HUES48 (cell line): ENCODE measurements around the gene HCRTR1.

ENCODE experiments used
- H3K27ac ChIP-seq: one replicate; pipeline ENCODE4 v1.7.0; 2013; ENCODE audit warnings: low read depth, low read length, inconsistent platforms
- H3K27me3 ChIP-seq: 2 replicates; pipeline ENCODE4 v1.6.1; 2013; ENCODE audit warnings: mild to moderate bottlenecking, low read length; ENCODE audit not compliant: control insufficient read depth, insufficient read depth
- H3K36me3 ChIP-seq: 2 replicates; pipeline ENCODE4 v1.6.1; 2013; ENCODE audit warnings: low read length; ENCODE audit not compliant: control insufficient read depth, insufficient read depth
- H3K4me1 ChIP-seq: 2 replicates; pipeline ENCODE4 v1.6.1; 2013; ENCODE audit warnings: mild to moderate bottlenecking, low read length; ENCODE audit not compliant: control insufficient read depth, insufficient read depth
- H3K4me3 ChIP-seq: 2 replicates; pipeline ENCODE4 v1.5.1; 2013; ENCODE audit warnings: mild to moderate bottlenecking, low read depth, low read length
- H3K9ac ChIP-seq: 2 replicates; pipeline ENCODE4 v1.6.1; 2013; ENCODE audit warnings: mild to moderate bottlenecking, low read depth, low read length, moderate library complexity
- H3K9me3 ChIP-seq: 2 replicates; pipeline ENCODE4 v1.6.1; 2013; ENCODE audit warnings: low read length; ENCODE audit not compliant: control insufficient read depth, insufficient read depth

HCRTR1 gene

GRCh38 chr1:31673433-31673832, 55.9 kb downstream of the HCRTR1 start:
- H3K27ac ChIP-seq = no peak overlapping the region
- no peak overlapping the region for H3K9ac ChIP-seq
- peaks cover 23% of the 10 kb centered on the region for H3K4me1 ChIP-seq
- H3K4me3 ChIP-seq = no peak overlapping the region
- H3K27me3 ChIP-seq = no peaks in the 10 kb centered on the region
- H3K36me3 ChIP-seq = no peaks in the 10 kb centered on the region
- no peaks in the 10 kb centered on the region for H3K9me3 ChIP-seq

- no peaks in the 10 kb centered on the region for H3K9me3 ChIP-seq
- H3K36me3 ChIP-seq = no peaks in the 10 kb centered on the region
- H3K27me3 ChIP-seq = no peaks in the 10 kb centered on the region
These were observed 57.1 kb downstream of the HCRTR1 start for GRCh38 chr1:31674626-31675025.

GRCh38 chr1:31675161-31675560, 57.7 kb downstream of the HCRTR1 start:
- Histone ChIP-seq H3K27ac (no peak overlapping the region), H3K4me3 (no peak overlapping the region), H3K36me3 (no peaks in the 10 kb centered on the region), H3K27me3 (no peaks in the 10 kb centered on the region), H3K9me3 (no peaks in the 10 kb centered on the region), H3K9ac (no peak overlapping the region), H3K4me1 (peaks cover 13% of the 10 kb centered on the region)

More at GRCh38 chr1:31674626-31675025, 57.1 kb downstream of the HCRTR1 start:
- Histone ChIP-seq H3K9ac (no peak overlapping the region; the same call in 1 of the 2 replicates), H3K4me1 (peaks cover 18% of the 10 kb centered on the region), H3K27ac (no peak overlapping the region), H3K4me3 (no peak overlapping the region)

GRCh38 chr1:31675756-31676155, 58.3 kb downstream of the HCRTR1 start:
- Histone ChIP-seq H3K4me3 (no peak overlapping the region), H3K9me3 (no peaks in the 10 kb centered on the region), H3K36me3 (no peaks in the 10 kb centered on the region), H3K27me3 (no peaks in the 10 kb centered on the region), H3K27ac (no peak overlapping the region), H3K4me1 (peaks cover 7% of the 10 kb centered on the region), H3K9ac (no peak overlapping the region)
